Mononuclear cell (primary cell): ENCODE data around the gene SUGT1. TPM values are rescaled to one million over a fixed set of nuclear protein-coding genes. Genes with fewer than 3 reads are reported as not detected.
A peak's percentile ranks its signal among the peaks of the same experiment; 100 is the strongest.

ENCODE experiments used
- H3K27me3 ChIP-seq: 2 replicates; pipeline ENCODE4 v1.6.0; 2011; ENCODE audit warnings: low read length, control low read depth; ENCODE audit not compliant: insufficient read depth
- H3K4me1 ChIP-seq: 2 replicates; pipeline ENCODE4 v1.5.1; 2011; ENCODE audit warnings: mild to moderate bottlenecking, low read length, control low read depth; ENCODE audit not compliant: insufficient read depth
- H3K4me3 ChIP-seq: 2 replicates; pipeline ENCODE4 v1.5.1; 2011; ENCODE audit warnings: mild to moderate bottlenecking, low read length, moderate library complexity
- H3K9me3 ChIP-seq: 2 replicates; pipeline ENCODE4 v1.5.1; 2011; ENCODE audit warnings: low read depth, mild to moderate bottlenecking, control low read depth, low read length
- total RNA-seq: library from RNA; depleted of rRNA; stranded (reverse); fragments of >200 nt; gene quantifications from one replicate; pipeline ENCODE4 v1.2.3, GENCODE V29; 2012

SUGT1 gene
- total RNA-seq, 1 donor = 14.9 TPM

- H3K4me3 ChIP-seq = peak overlapping the region; percentile 23
- peaks cover 49% of the 10 kb centered on the region for H3K27me3 ChIP-seq
- H3K9me3 ChIP-seq = no peaks in the 10 kb centered on the region
- peaks cover 11% of the 10 kb centered on the region for H3K4me1 ChIP-seq
Observed at GRCh38 chr13:52738719-52739467, 86.3 kb downstream of the SUGT1 start.

- H3K27me3 ChIP-seq = peaks cover 49% of the 10 kb centered on the region
- no peaks in the 10 kb centered on the region for H3K9me3 ChIP-seq
- peaks cover 11% of the 10 kb centered on the region for H3K4me1 ChIP-seq
- H3K4me3 ChIP-seq = peak within 1 kb of the TSS; percentile 23
Observed at GRCh38 chr13:52739468-52740071, 86.9 kb downstream of the SUGT1 start, which contains the start of gene CNMD. CNMD (minus strand) TSS chr13:52739820; CDS start chr13:52739701, 119 bp downstream.

- Histone ChIP-seq H3K4me1 (peaks cover 10% of the 10 kb centered on the region), H3K9me3 (no peaks in the 10 kb centered on the region), H3K4me3 (no peak overlapping the region), H3K27me3 (peaks cover 37% of the 10 kb centered on the region)
Observed at GRCh38 chr13:52743569-52743968, 90.9 kb downstream of the SUGT1 start.

GRCh38 chr13:52743988-52744387, 91.4 kb downstream of the SUGT1 start:
- peaks cover 5% of the 10 kb centered on the region for H3K4me1 ChIP-seq
- H3K9me3 ChIP-seq = no peaks in the 10 kb centered on the region
- H3K27me3 ChIP-seq = peaks cover 32% of the 10 kb centered on the region
- no peak overlapping the region for H3K4me3 ChIP-seq

- Histone ChIP-seq H3K9me3 (no peaks in the 10 kb centered on the region), H3K27me3 (peaks cover 23% of the 10 kb centered on the region), H3K4me3 (no peak overlapping the region), H3K4me1 (no peaks in the 10 kb centered on the region)
Observed at GRCh38 chr13:52744842-52745375, 92.3 kb downstream of the SUGT1 start.

GRCh38 chr13:52746141-52746540, 93.5 kb downstream of the SUGT1 start:
- Histone ChIP-seq H3K4me1 (no peaks in the 10 kb centered on the region), H3K9me3 (no peaks in the 10 kb centered on the region), H3K4me3 (no peak overlapping the region), H3K27me3 (peaks cover 11% of the 10 kb centered on the region)

GRCh38 chr13:52749419-52749818, 96.8 kb downstream of the SUGT1 start:
- H3K27me3 ChIP-seq = no peaks in the 10 kb centered on the region
- no peaks in the 10 kb centered on the region for H3K9me3 ChIP-seq
- H3K4me3 ChIP-seq = no peak overlapping the region
- no peaks in the 10 kb centered on the region for H3K4me1 ChIP-seq

Other genes with a start within 250 kb of the SUGT1 start
- 0.52 TPM for gene THSD1, start 246.7 kb upstream of the SUGT1 start, total RNA-seq
- 30.2 TPM for gene VPS36, start 202.2 kb upstream of the SUGT1 start, total RNA-seq
- gene CKAP2, start 197.4 kb upstream of the SUGT1 start, total RNA-seq = 30.5 TPM
- gene HNRNPA1L2, start 10.4 kb upstream of the SUGT1 start, total RNA-seq = 8.2 TPM
- gene CNMD, start 87.0 kb downstream of the SUGT1 start, total RNA-seq = 0.10 TPM
- not detected for gene PCDH8, start 195.8 kb downstream of the SUGT1 start, total RNA-seq